A549 (cell line): ENCODE measurements around the gene DMGDH. TPM values are rescaled to one million over a fixed set of nuclear protein-coding genes. Genes with fewer than 3 reads are reported as not detected.

Source experiments
- ATAC-seq, 2 experiments: fragments of 200-7000 bp in 1 of 2; fragments of >200 bp in 1 of 2; cut with Nextera tagmentation in 1 of 2; cut with Tn5 transposase in 1 of 2; 3 replicates each; pipeline versions ENCODE4 v1.8.0 to v1.9.1; 2018 to 2020; ENCODE audit warnings: mild to moderate bottlenecking in 1 of 2, moderate library complexity in 1 of 2
- CTCF ChIA-PET: fragments of 300-600 bp; sonication (Branson Sonifier 250); formaldehyde crosslinking; extraction: SDS; loops from one replicate; lab custom pipeline; 2021; ENCODE audit warnings: antibody characterized with exemption, inconsistent platforms; lab: Yijun Ruan, JAX
- POLR2A ChIA-PET: fragments of 350-600 bp; formaldehyde crosslinking; extraction: SDS; loops from one replicate; lab custom pipeline; 2021; ENCODE audit warnings: antibody characterized with exemption, inconsistent platforms; lab: Yijun Ruan, JAX
- DNase-seq, 2 experiments: peaks; one replicate each; pipeline versions ENCODE4 v3.0.0 to v3.0.0-alpha.2; 2011 to 2016; ENCODE audit warnings: low read depth in 1 of 2, low spot score in 1 of 2
- FAIRE-seq: peaks from 2 replicates; lab custom pipeline; 2011; peaks lifted over from hg19 to GRCh38; lab: Jason Lieb, UNC
- H3K27ac ChIP-seq, 2 experiments: fragments of >200 bp; sonication (Bioruptor Twin); formaldehyde crosslinking; 3 replicates each; pipeline ENCODE4 v1.5.1; 2016 to 2017
- H3K4me1 ChIP-seq: fragments of >200 bp; sonication (Bioruptor Twin); formaldehyde crosslinking; 3 replicates; pipeline ENCODE4 v1.6.1; 2016
- H3K4me2 ChIP-seq: fragments of >200 bp; sonication (Bioruptor Twin); formaldehyde crosslinking; 3 replicates; pipeline ENCODE4 v1.6.1; 2016
- H3K4me3 ChIP-seq: fragments of >200 bp; sonication (Bioruptor Twin); formaldehyde crosslinking; 3 replicates; pipeline ENCODE4 v1.5.1; 2016
- H3K9me3 ChIP-seq: fragments of >200 bp; sonication (Bioruptor Twin); formaldehyde crosslinking; 3 replicates; pipeline ENCODE4 v1.6.1; 2016
- ATOH8 ChIP-seq: fragments of 250-450 bp; sonication (Bioruptor Pico); IDR thresholded peaks from 2 replicates; pipeline ENCODE4 v1.5.0; 2020; ENCODE audit warnings: low read depth, mild to moderate bottlenecking, moderate library complexity
- BHLHE40 ChIP-seq: IDR thresholded peaks from 2 replicates; pipeline ENCODE4 v1.6.1; 2012; ENCODE audit warnings: low read depth, low read length, inconsistent platforms
- CBX2 ChIP-seq: fragments of 200-600 bp; sonication (generic); IDR thresholded peaks from 2 replicates; pipeline ENCODE4 v1.6.1; 2016; ENCODE audit warnings: low read depth, mild to moderate bottlenecking, borderline replicate concordance
- CHD4 ChIP-seq: fragments of 200-600 bp; sonication (generic); IDR thresholded peaks from 2 replicates; pipeline ENCODE4 v1.6.1; 2016; ENCODE audit warnings: antibody characterized with exemption, mild to moderate bottlenecking, borderline replicate concordance
- EHMT2 ChIP-seq: fragments of 200-600 bp; sonication (generic); IDR thresholded peaks from 2 replicates; pipeline ENCODE4 v1.6.1; 2016; ENCODE audit warnings: antibody characterized with exemption, low read depth, mild to moderate bottlenecking, moderate library complexity
- ELK1 ChIP-seq: fragments of 150-350 bp; IDR thresholded peaks from 2 replicates; pipeline ENCODE4 v1.6.1; 2014; ENCODE audit warnings: low read depth, mild to moderate bottlenecking, low read length
- FOSB ChIP-seq: fragments of 250-450 bp; sonication (Bioruptor Pico); IDR thresholded peaks from 2 replicates; pipeline ENCODE4 v1.5.0; 2020; ENCODE audit warnings: mild to moderate bottlenecking, moderate library complexity
- FOSL2 ChIP-seq, 2 experiments: fragments of 450-650 bp in 1 of 2; fragments of >200 bp in 1 of 2; sonication (Bioruptor Twin) in 1 of 2; formaldehyde crosslinking; IDR thresholded peaks; 2 replicates each; pipeline versions ENCODE4 v1.5.0 to v1.6.1; 2016 to 2020; ENCODE audit warnings: mild to moderate bottlenecking in 1 of 2, moderate library complexity in 1 of 2
- HDAC2 ChIP-seq: fragments of 200-600 bp; sonication (generic); IDR thresholded peaks from 2 replicates; pipeline ENCODE4 v1.6.1; 2016
- JUN ChIP-seq, 2 experiments: fragments of >200 bp; sonication (Bioruptor Twin); formaldehyde crosslinking; IDR thresholded peaks; 2 replicates in 1 of 2; 3 replicates in 1 of 2; pipeline ENCODE4 v1.6.1; 2016 to 2017
- JUNB ChIP-seq: fragments of >200 bp; sonication (Bioruptor Twin); formaldehyde crosslinking; IDR thresholded peaks from 2 replicates; pipeline ENCODE4 v1.6.1; 2016
- KDM5A ChIP-seq: fragments of 200-600 bp; sonication (generic); IDR thresholded peaks from 2 replicates; pipeline ENCODE4 v1.6.1; 2016; ENCODE audit warnings: antibody characterized with exemption, mild to moderate bottlenecking
- MAZ ChIP-seq: fragments of 150-350 bp; IDR thresholded peaks from 2 replicates; pipeline ENCODE4 v1.6.1; 2014; ENCODE audit warnings: antibody characterized with exemption, low read depth, low read length, borderline replicate concordance
- MYC ChIP-seq: IDR thresholded peaks from 2 replicates; pipeline ENCODE4 v1.6.1; 2012; ENCODE audit warnings: mild to moderate bottlenecking, inconsistent platforms, low read length, improper control_type of control experiment, borderline replicate concordance
- NR3C1 ChIP-seq: fragments of >200 bp; sonication (Bioruptor Twin); formaldehyde crosslinking; IDR thresholded peaks from 3 replicates; pipeline ENCODE4 v1.6.1; 2017
- RARB ChIP-seq: fragments of 250-450 bp; sonication (Bioruptor Pico); IDR thresholded peaks from 2 replicates; pipeline ENCODE4 v1.8.0; 2021; ENCODE audit warnings: mild to moderate bottlenecking, moderate library complexity
- RNF2 ChIP-seq: fragments of 200-600 bp; sonication (generic); IDR thresholded peaks from 2 replicates; pipeline ENCODE4 v1.6.1; 2016; ENCODE audit warnings: low read depth, mild to moderate bottlenecking, antibody characterized with exemption, moderate library complexity, borderline replicate concordance
- TP53 ChIP-seq: fragments of 250-450 bp; sonication (Bioruptor Pico); IDR thresholded peaks from 2 replicates; pipeline ENCODE4 v1.5.0; 2021; ENCODE audit warnings: mild to moderate bottlenecking, moderate library complexity
- ZC3H11A ChIP-seq: fragments of 450-650 bp; IDR thresholded peaks from 2 replicates; pipeline ENCODE4 v1.6.1; 2014; ENCODE audit warnings: antibody characterized with exemption, mild to moderate bottlenecking
- ZFP36 ChIP-seq: fragments of 450-650 bp; IDR thresholded peaks from 2 replicates; pipeline ENCODE4 v1.6.1; 2014; ENCODE audit warnings: borderline replicate concordance; ENCODE audit not compliant: partially characterized antibody
- ZNF302 ChIP-seq: fragments of 250-450 bp; sonication (Bioruptor Pico); IDR thresholded peaks from 2 replicates; pipeline ENCODE4 v1.9.0; 2021; ENCODE audit warnings: inconsistent platforms, mild to moderate bottlenecking, moderate library complexity
- WGBS: methylation state at CpG from one replicate; pipeline ENCODE4 v1.1.6; 2017; ENCODE audit errors: missing lambda C conversion rate; 5-methylcytosine and 5-hydroxymethylcytosine counted together
- polyA plus RNA-seq, 4 experiments: library from polyadenylated mRNA; depleted of rRNA in 3 of 4; stranded (reverse); fragments of >200 nt; fragmentation: RNase III in 1 of 4; extraction: RNeasy Plus Mini Kit Qiagen cat#74134 plus additional on column Dnase treatment in 1 of 4; gene quantifications; 2 replicates in 3 of 4; 3 replicates in 1 of 4; pipeline ENCODE4 v1.2.3, GENCODE V29; 2011 to 2017
- TF ChIP-seq, protein P1 (sequence below): fragments of 200-600 bp; sonication (generic); IDR thresholded peaks from 2 replicates; pipeline ENCODE4 v1.6.1; 2016; ENCODE audit warnings: antibody characterized with exemption, mild to moderate bottlenecking, moderate library complexity

The DMGDH gene
- polyA plus RNA-seq, 2 of the 4 experiments (the other 2 are of a cell fraction) = 2.2 TPM; not detected in 1

- no peaks in the 10 kb centered on the region for H3K4me1 ChIP-seq
- H3K27ac ChIP-seq = no peak overlapping the region
- TF ChIP-seq ZFP36 (no peak), ZC3H11A (no peak), MYC (no peak), BHLHE40 (no peak), RNF2 (no peak), KDM5A (no peak), MAZ (no peak), HDAC2 (no peak), RARB (CRISPR knock-in tag) (no peak), TP53 (CRISPR knock-in tag) (no peak), JUN (IDR thresholded peaks at IDR 0.05) (no peak), FOSB (no peak), CBX2 (no peak), FOSL2 (IDR thresholded peaks at IDR 0.05) (no peak), FOSL2 (CRISPR knock-in tag; IDR thresholded peaks at IDR 0.05) (no peak), JUNB (no peak), EHMT2 (no peak), ZNF302 (no peak)
- TF ChIP-seq, protein P1, sequence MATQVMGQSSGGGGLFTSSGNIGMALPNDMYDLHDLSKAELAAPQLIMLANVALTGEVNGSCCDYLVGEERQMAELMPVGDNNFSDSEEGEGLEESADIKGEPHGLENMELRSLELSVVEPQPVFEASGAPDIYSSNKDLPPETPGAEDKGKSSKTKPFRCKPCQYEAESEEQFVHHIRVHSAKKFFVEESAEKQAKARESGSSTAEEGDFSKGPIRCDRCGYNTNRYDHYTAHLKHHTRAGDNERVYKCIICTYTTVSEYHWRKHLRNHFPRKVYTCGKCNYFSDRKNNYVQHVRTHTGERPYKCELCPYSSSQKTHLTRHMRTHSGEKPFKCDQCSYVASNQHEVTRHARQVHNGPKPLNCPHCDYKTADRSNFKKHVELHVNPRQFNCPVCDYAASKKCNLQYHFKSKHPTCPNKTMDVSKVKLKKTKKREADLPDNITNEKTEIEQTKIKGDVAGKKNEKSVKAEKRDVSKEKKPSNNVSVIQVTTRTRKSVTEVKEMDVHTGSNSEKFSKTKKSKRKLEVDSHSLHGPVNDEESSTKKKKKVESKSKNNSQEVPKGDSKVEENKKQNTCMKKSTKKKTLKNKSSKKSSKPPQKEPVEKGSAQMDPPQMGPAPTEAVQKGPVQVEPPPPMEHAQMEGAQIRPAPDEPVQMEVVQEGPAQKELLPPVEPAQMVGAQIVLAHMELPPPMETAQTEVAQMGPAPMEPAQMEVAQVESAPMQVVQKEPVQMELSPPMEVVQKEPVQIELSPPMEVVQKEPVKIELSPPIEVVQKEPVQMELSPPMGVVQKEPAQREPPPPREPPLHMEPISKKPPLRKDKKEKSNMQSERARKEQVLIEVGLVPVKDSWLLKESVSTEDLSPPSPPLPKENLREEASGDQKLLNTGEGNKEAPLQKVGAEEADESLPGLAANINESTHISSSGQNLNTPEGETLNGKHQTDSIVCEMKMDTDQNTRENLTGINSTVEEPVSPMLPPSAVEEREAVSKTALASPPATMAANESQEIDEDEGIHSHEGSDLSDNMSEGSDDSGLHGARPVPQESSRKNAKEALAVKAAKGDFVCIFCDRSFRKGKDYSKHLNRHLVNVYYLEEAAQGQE = no peak
- TF ChIP-seq, all 56 proteins: peak for 0
- ChIA-PET CTCF (no interaction called here), POLR2A (no interaction called here)
- WGBS = 4% methylated on average over 2 of the region's 2 CpGs
- H3K4me2 ChIP-seq = no peak overlapping the region
- H3K4me3 ChIP-seq = no peak overlapping the region
- DNase-seq (no peak), FAIRE-seq (no peak), ATAC-seq (no peak)
- no peaks in the 10 kb centered on the region for H3K9me3 ChIP-seq
Observed at GRCh38 chr5:79080804-79081203, 11.3 kb upstream of the DMGDH start.

DNA sequence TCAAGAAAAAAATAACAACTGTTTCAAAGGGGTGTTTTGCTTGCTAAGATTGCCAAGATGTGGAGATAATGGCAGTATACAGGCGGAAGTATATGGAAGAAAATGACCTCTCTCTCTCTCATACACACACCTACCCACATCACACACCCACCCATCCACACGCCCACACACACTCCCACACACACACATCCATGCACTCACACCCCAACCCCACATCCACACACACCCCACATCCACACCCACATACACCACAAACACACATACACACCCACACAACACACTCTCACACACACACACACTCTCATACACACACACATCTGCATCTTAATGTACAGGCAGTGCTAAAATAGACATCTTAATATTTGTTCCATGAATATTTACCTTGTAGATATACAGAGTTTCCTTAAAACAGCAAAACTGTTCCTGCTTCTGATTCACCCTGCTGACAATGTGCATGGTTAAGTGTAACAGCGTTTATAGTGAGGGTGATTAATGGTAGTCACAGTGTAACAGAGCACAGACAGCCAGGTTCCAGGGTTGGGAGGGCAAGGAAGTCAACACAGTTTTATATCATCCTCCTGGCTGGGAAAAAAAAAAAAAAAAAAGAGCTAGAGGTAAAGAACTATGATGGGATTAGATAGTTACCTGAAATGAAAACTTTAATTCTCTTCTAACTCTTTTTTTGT is 8.3 kb upstream of the DMGDH start:
- Histone ChIP-seq H3K4me1 (no peaks in the 10 kb centered on the region), H3K4me3 (no peak overlapping the region), H3K9me3 (peaks cover 14% of the 10 kb centered on the region; the same call in 2 of the 3 replicates)
- POLR2A ChIA-PET = no interaction called here
- DNase-seq (no peak), FAIRE-seq (no peak)
- 35% methylated on average over 3 of the region's 3 CpGs for WGBS
- no peak for TF ChIP-seq ELK1
- no peak for TF ChIP-seq CBX2
- no peak for TF ChIP-seq JUN (IDR thresholded peaks at IDR 0.05)
- no peak for TF ChIP-seq ATOH8 (CRISPR knock-in tag)
- TF ChIP-seq CHD4 = no peak
- no peak for TF ChIP-seq ZFP36
- no peak for TF ChIP-seq NR3C1
- TF ChIP-seq, all 56 proteins: peak for 0
- Histone ChIP-seq H3K27ac (no peak overlapping the region), H3K4me2 (no peak overlapping the region)
- no peak for ATAC-seq
- CTCF ChIA-PET = interaction anchor here (0.6 to 2.1 kb wide), 2 partner anchors 25 to 56 kb away, joined by 3 to 8 read pairs; no protein-coding TSS in a partner anchor
